Left lung (tissue), 10 donors: Measurements from ENCODE around the gene MROH9. TPM values are rescaled to one million over a fixed set of nuclear protein-coding genes. Genes with fewer than 3 reads are reported as not detected.

Experiments used
- ATAC-seq: fragments of 200-7000 bp; cut with Tn5 transposase; one replicate; pipeline ENCODE4 v1.9.1; 2020; ENCODE audit warnings: moderate library complexity
- DNase-seq, 4 donors: peaks; one replicate each; pipeline ENCODE4 v3.0.0-alpha.2; 2013 to 2020
- H3K27ac ChIP-seq, 2 donors: fragments of 200-600 bp; sonication (generic) in 1 of 2; one replicate each; pipeline versions ENCODE4 v1.5.0 to v1.8.0; 2020 to 2021
- H3K27me3 ChIP-seq, 2 donors: fragments of 200-600 bp; sonication (generic) in 1 of 2; one replicate each; pipeline versions ENCODE4 v1.5.0 to v1.8.0; 2020 to 2021
- H3K36me3 ChIP-seq, 2 donors: fragments of 200-600 bp; sonication (generic) in 1 of 2; one replicate each; pipeline versions ENCODE4 v1.5.0 to v1.8.0; 2020 to 2021
- H3K4me1 ChIP-seq, 2 donors: fragments of 200-600 bp; one replicate each; pipeline ENCODE4 v1.8.0; 2021
- H3K4me3 ChIP-seq, 2 donors: fragments of 200-600 bp; sonication (generic) in 1 of 2; one replicate each; pipeline versions ENCODE4 v1.5.0 to v1.8.0; 2020 to 2021; ENCODE audit warnings: mild to moderate bottlenecking in 1 of 2
- H3K9me3 ChIP-seq, 2 donors: fragments of 200-600 bp; sonication (generic) in 1 of 2; one replicate each; pipeline versions ENCODE4 v1.5.0 to v1.8.0; 2020 to 2021
- CTCF ChIP-seq, 2 donors: fragments of 200-600 bp; sonication (generic) in 1 of 2; IDR thresholded peaks; one replicate each; pipeline versions ENCODE4 v1.5.0 to v1.8.0; 2021; ENCODE audit warnings: antibody characterized with exemption in 2 of 2
- intact Hi-C, 2 donors: fragments of 100-400 bp; cut with DNase I; formaldehyde crosslinking; loops; one replicate each; pipeline versions ENCODE4 v1.11.2 to v1.14.2; 2022
- polyA plus RNA-seq, 6 donors: library from polyadenylated mRNA; unstranded; fragments of 120-200 nt; gene quantifications; one replicate each; pipeline ENCODE4 v1.2.1, GENCODE V29; 2013; ENCODE audit not compliant: insufficient read length in 6 of 6
- total RNA-seq, 2 donors: library from RNA; stranded (reverse); fragmentation: NEBNext Ultra II Directional; extraction: Animal tissue kit (Norgen Biotek cat#: 25700); gene quantifications; one replicate each; pipeline ENCODE4 v1.2.1, GENCODE V29; 2021
- donor health status: DM: no; HTN: yes; CAD: no.
- donor health status: DM: no; HTN: no; CAD: no.

Gene MROH9
- total and polyA plus RNA-seq, 8 donors = 0.08 to 1.6 (median 0.84) TPM; not detected in 1

GRCh38 chr1:171052977-171053376, 117.6 kb downstream of the MROH9 start:
- no peaks in the 10 kb centered on the region for H3K4me1 ChIP-seq
- H3K27ac ChIP-seq = no peak overlapping the region
- H3K27me3 ChIP-seq = no peaks in the 10 kb centered on the region
- ATAC-seq (no peak), DNase-seq (no peak)
- no peaks in the 10 kb centered on the region for H3K36me3 ChIP-seq
- TF ChIP-seq CTCF (IDR thresholded peaks at IDR 0.05) = no peak
- intact Hi-C loops = no loop called here
- no peak overlapping the region for H3K4me3 ChIP-seq
- H3K9me3 ChIP-seq = peaks cover 0 to 19% of the 10 kb centered on the region in 2 donors

DNA sequence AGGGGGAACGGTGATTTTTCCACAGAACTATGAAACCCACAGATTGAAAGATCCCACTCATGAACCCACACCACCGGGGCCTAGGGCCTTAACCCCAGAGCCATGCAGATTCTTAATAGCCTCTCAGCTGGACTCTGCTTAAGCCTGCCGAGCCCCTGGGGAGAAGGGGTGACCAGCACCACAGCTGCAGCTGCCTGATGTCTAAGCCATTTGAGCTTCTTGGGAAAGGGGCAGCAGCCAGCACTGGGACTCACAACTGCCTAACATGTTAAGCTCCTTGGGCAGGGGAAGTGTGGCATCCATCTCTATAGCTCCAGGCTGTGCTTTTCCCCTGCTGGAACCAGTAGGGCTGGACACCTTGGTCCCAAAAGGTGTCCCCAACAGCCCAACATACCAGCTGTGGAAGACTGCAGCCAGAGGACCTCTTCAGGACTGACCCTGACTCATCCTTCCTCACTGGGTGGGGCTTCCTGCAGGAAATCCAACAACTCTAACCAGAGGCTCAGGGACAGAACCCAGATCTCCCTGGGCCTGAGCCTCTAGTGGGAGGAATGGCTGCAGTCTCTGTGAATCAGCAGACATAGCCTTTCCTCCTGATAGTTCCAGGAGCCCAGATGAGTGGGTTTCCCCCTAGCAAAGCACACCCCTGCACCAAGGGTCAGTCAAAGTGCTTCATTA, 120.8 kb downstream of the MROH9 start:
- no peaks in the 10 kb centered on the region for H3K27me3 ChIP-seq
- intact Hi-C loops = no loop called here

GRCh38 chr1:171061425-171062143, 126.2 kb downstream of the MROH9 start:
- no peak for TF ChIP-seq CTCF (IDR thresholded peaks at IDR 0.05)
- intact Hi-C loops = no loop called here
- no peak for ATAC-seq
- Histone ChIP-seq H3K4me3 (no peak overlapping the region), H3K9me3 (peaks cover 0 to 1% of the 10 kb centered on the region in 2 donors), H3K27me3 (no peaks in the 10 kb centered on the region), H3K4me1 (no peaks in the 10 kb centered on the region), H3K27ac (no peak overlapping the region), H3K36me3 (no peaks in the 10 kb centered on the region)
- no peak for DNase-seq

More for the DNA sequence above, 120.8 kb downstream of the MROH9 start:
- no peaks in the 10 kb centered on the region for H3K4me1 ChIP-seq
- H3K4me3 ChIP-seq = no peak overlapping the region
- TF ChIP-seq CTCF (IDR thresholded peaks at IDR 0.05) = no peak
- peaks cover 0 to 9% of the 10 kb centered on the region in 2 donors for H3K9me3 ChIP-seq
- DNase-seq = no peak
- H3K36me3 ChIP-seq = no peaks in the 10 kb centered on the region
- H3K27ac ChIP-seq = no peak overlapping the region
- ATAC-seq = no peak

DNA sequence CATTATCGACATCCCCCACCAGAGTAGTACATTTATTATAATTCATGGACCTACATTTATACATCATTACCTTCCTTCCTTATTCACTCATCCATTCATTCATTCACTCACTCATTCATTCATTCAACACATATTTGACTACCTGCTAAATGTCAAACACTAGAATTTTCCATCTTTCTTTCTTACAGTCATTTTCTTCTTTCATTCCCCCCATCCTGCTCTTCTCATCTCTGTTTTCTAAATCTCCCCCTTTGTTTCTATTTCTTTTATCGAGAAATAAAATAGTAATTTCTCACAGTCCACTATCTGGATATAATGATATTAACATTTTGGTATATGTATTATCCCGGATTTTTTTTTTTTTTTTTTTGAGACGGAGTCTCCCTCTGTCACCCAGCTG, 127.6 kb downstream of the MROH9 start:
- Histone ChIP-seq H3K36me3 (no peaks in the 10 kb centered on the region), H3K27ac (no peak overlapping the region), H3K4me1 (no peaks in the 10 kb centered on the region), H3K27me3 (no peaks in the 10 kb centered on the region), H3K9me3 (no peaks in the 10 kb centered on the region), H3K4me3 (no peak overlapping the region)
- no peak for ATAC-seq
- DNase-seq = no peak
- TF ChIP-seq CTCF (IDR thresholded peaks at IDR 0.05) = no peak
- intact Hi-C loops = no loop called here

DNA sequence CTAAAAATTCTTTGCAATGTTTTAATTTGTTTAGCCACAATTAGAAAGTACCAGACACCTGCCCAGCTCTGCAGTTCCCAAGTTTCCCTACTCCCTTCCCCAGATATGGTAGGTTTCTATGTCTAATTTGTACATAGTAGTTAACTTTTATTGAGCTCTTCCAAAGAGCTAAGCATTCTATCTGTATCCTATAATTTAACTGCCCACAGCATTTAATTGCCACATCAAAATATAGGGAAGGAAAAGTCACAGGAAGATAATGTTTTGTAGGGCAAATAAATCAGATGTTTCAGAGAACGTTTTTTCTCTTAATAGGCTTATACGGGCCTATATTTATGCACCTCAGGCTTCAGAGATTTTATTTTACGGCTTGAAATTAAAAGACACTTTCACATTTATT, 139.7 kb downstream of the MROH9 start:
- H3K27ac ChIP-seq = no peak overlapping the region
- intact Hi-C loops = no loop called here
- no peaks in the 10 kb centered on the region for H3K4me1 ChIP-seq
- no peak for ATAC-seq
- DNase-seq = no peak
- H3K4me3 ChIP-seq = no peak overlapping the region
- no peaks in the 10 kb centered on the region for H3K27me3 ChIP-seq
- H3K9me3 ChIP-seq = no peaks in the 10 kb centered on the region
- H3K36me3 ChIP-seq = no peaks in the 10 kb centered on the region
- no peak for TF ChIP-seq CTCF (IDR thresholded peaks at IDR 0.05)
